Tibial artery (tissue), 4 donors: Measurements from ENCODE around the gene PIAS1.

Source experiments
- DNase-seq, 2 donors: peaks; one replicate each; pipeline ENCODE4 v3.0.0-alpha.2; 2019
- H3K27ac ChIP-seq, 2 donors: fragments of 200-600 bp; sonication (generic) in 1 of 2; 1 replicate in 1 of 2; 2 replicates in 1 of 2; pipeline ENCODE4 v1.5.1; 2018 to 2019; ENCODE audit warnings: mild to moderate bottlenecking in 1 of 2
- H3K27me3 ChIP-seq, 2 donors: fragments of 200-600 bp; sonication (generic) in 1 of 2; one replicate each; pipeline versions ENCODE4 v1.5.1 to v1.6.0; 2016 to 2019
- H3K36me3 ChIP-seq, 3 donors: fragments of 200-600 bp; sonication (generic) in 2 of 3; one replicate each; pipeline ENCODE4 v1.5.1; 2016 to 2019; ENCODE audit warnings: mild to moderate bottlenecking in 2 of 3
- H3K4me1 ChIP-seq, 4 donors: fragments of 200-600 bp; sonication (generic) in 2 of 4; 1 replicate in 3 of 4; 2 replicates in 1 of 4; pipeline ENCODE4 v1.5.1; 2016 to 2019
- H3K4me3 ChIP-seq, 2 donors: fragments of 200-600 bp; sonication (generic) in 1 of 2; 1 replicate in 1 of 2; 2 replicates in 1 of 2; pipeline ENCODE4 v1.5.1; 2018 to 2019; ENCODE audit warnings: mild to moderate bottlenecking in 2 of 2
- H3K9me3 ChIP-seq, 3 donors: fragments of 200-600 bp; sonication (generic) in 1 of 3; one replicate each; pipeline ENCODE4 v1.5.1; 2016 to 2019
- CTCF ChIP-seq, 2 experiments: fragments of 200-600 bp in 1 of 2; fragments of 450-650 bp in 1 of 2; IDR thresholded peaks; one replicate each; pipeline ENCODE4 v1.5.1; 2017 to 2019; ENCODE audit warnings: antibody characterized with exemption in 2 of 2, mild to moderate bottlenecking in 1 of 2, moderate library complexity in 1 of 2
- intact Hi-C: fragments of 100-400 bp; cut with DNase I; formaldehyde crosslinking; loops from one replicate; pipeline ENCODE4 v1.15.0; 2023; ENCODE audit warnings: low total_unique reads

Gene PIAS1

GRCh38 chr15:68190048-68190447 lies 135.9 kb downstream of the PIAS1 start:
- no peak overlapping the region for H3K27ac ChIP-seq
- H3K27me3 ChIP-seq, result no peaks in the 10 kb centered on the region
- intact Hi-C loops, result no loop called here
- H3K4me3 ChIP-seq, result no peak overlapping the region
- TF ChIP-seq CTCF (IDR thresholded peaks at IDR 0.05), result no peak
- peaks cover 3 to 27% (median 25%) of the 10 kb centered on the region in 3 donors for H3K36me3 ChIP-seq
- H3K4me1 ChIP-seq, result peaks cover 0 to 30% (median 22%) of the 10 kb centered on the region in 4 donors
- no peaks in the 10 kb centered on the region for H3K9me3 ChIP-seq
- no peak for DNase-seq

- intact Hi-C loops, result no loop called here
- Histone ChIP-seq H3K27me3 (no peaks in the 10 kb centered on the region), H3K4me3 (no peak overlapping the region), H3K9me3 (no peaks in the 10 kb centered on the region), H3K27ac (no peak overlapping the region), H3K4me1 (peaks cover 0 to 28% (median 21%) of the 10 kb centered on the region in 4 donors), H3K36me3 (peaks cover 0 to 23% (median 21%) of the 10 kb centered on the region in 3 donors)
- no peak for TF ChIP-seq CTCF (IDR thresholded peaks at IDR 0.05)
- no peak for DNase-seq
Measured at GRCh38 chr15:68191555-68191954, 137.4 kb downstream of the PIAS1 start.

GRCh38 chr15:68192117-68192516 lies 138.0 kb downstream of the PIAS1 start:
- Histone ChIP-seq H3K27me3 (no peaks in the 10 kb centered on the region), H3K4me3 (no peak overlapping the region), H3K27ac (no peak overlapping the region), H3K36me3 (peaks cover 0 to 23% (median 21%) of the 10 kb centered on the region in 3 donors), H3K9me3 (no peaks in the 10 kb centered on the region), H3K4me1 (peaks cover 0 to 22% (median 16%) of the 10 kb centered on the region in 4 donors)
- intact Hi-C loops, result no loop called here
- no peak for DNase-seq
- no peak for TF ChIP-seq CTCF (IDR thresholded peaks at IDR 0.05)

- Histone ChIP-seq H3K36me3 (peaks cover 0 to 23% (median 21%) of the 10 kb centered on the region in 3 donors), H3K4me1 (peaks cover 0 to 14% (median 9%) of the 10 kb centered on the region in 4 donors)
- no peak for DNase-seq
Measured at GRCh38 chr15:68192804-68193486, 138.8 kb downstream of the PIAS1 start.

GRCh38 chr15:68195336-68196112 lies 141.4 kb downstream of the PIAS1 start:
- Histone ChIP-seq H3K36me3 (peaks cover 0 to 21% (median 18%) of the 10 kb centered on the region in 3 donors), H3K27ac (no peak overlapping the region), H3K27me3 (no peaks in the 10 kb centered on the region), H3K4me1 (peaks cover 0 to 13% (median 5%) of the 10 kb centered on the region in 4 donors), H3K9me3 (no peaks in the 10 kb centered on the region), H3K4me3 (no peak overlapping the region)
- DNase-seq, result no peak
- TF ChIP-seq CTCF (IDR thresholded peaks at IDR 0.05), result no peak
- intact Hi-C loops, result no loop called here

More at GRCh38 chr15:68192804-68193486, 138.8 kb downstream of the PIAS1 start:
- no peaks in the 10 kb centered on the region for H3K9me3 ChIP-seq
- intact Hi-C loops, result no loop called here
- H3K4me3 ChIP-seq, result no peak overlapping the region
- H3K27ac ChIP-seq, result no peak overlapping the region
- no peaks in the 10 kb centered on the region for H3K27me3 ChIP-seq
- no peak for TF ChIP-seq CTCF (IDR thresholded peaks at IDR 0.05)
